OCI-LY7 (cell line): ENCODE results near the gene SEC24D. TPM values are rescaled to one million over a fixed set of nuclear protein-coding genes. Genes with fewer than 3 reads are reported as not detected.
A peak's percentile ranks its signal among the peaks of the same experiment; 100 is the strongest.

Experiments
- BruUV-seq: library from RNA; stranded (reverse); fragments of 400-500 nt; replicated peaks from 2 replicates; lab custom pipeline; 2021; lab: Mats Ljungman, UMichigan
- CTCF ChIA-PET: fragments of 300-600 bp; sonication (Branson Sonifier 250); formaldehyde crosslinking; loops from one replicate; lab custom pipeline; 2022; ENCODE audit warnings: antibody characterized with exemption; ENCODE audit not compliant: unreplicated experiment; lab: Charles Lee
- POLR2A ChIA-PET: fragments of 300-600 bp; sonication (Branson Sonifier 250); formaldehyde crosslinking; loops from one replicate; lab custom pipeline; 2022; ENCODE audit warnings: antibody characterized with exemption; lab: Charles Lee
- DNase-seq: peaks from one replicate; pipeline ENCODE4 v3.0.0-alpha.2; 2015; ENCODE audit warnings: low spot score
- H2AFZ ChIP-seq: fragments of 200-600 bp; sonication (generic), shearing (Covaris generic); 2 replicates; pipeline ENCODE4 v1.6.1; 2014; ENCODE audit warnings: mild to moderate bottlenecking, antibody characterized with exemption, low read length, moderate library complexity
- H3K27ac ChIP-seq: fragments of 200-600 bp; sonication (generic); 2 replicates; pipeline ENCODE4 v1.5.1; 2014; ENCODE audit warnings: mixed run types, low read depth, mild to moderate bottlenecking, moderate library complexity, low read length, inconsistent platforms; ENCODE audit not compliant: poor library complexity, severe bottlenecking
- H3K36me3 ChIP-seq: fragments of 200-600 bp; sonication (generic); 2 replicates; pipeline ENCODE4 v1.6.1; 2014; ENCODE audit warnings: mild to moderate bottlenecking, antibody characterized with exemption, low read length, moderate library complexity, mixed read lengths; ENCODE audit not compliant: insufficient read depth
- H3K4me1 ChIP-seq: fragments of 200-600 bp; sonication (generic); 2 replicates; pipeline ENCODE4 v1.5.1; 2014; ENCODE audit warnings: mild to moderate bottlenecking, low read length; ENCODE audit not compliant: insufficient read depth, poor library complexity, severe bottlenecking
- H3K4me2 ChIP-seq: fragments of 200-600 bp; sonication (generic); 2 replicates; pipeline ENCODE4 v1.6.1; 2014; ENCODE audit warnings: mild to moderate bottlenecking, low read length
- H3K4me3 ChIP-seq: fragments of 200-600 bp; sonication (generic); 2 replicates; pipeline ENCODE4 v1.5.1; 2014; ENCODE audit warnings: mild to moderate bottlenecking, low read depth, low read length; ENCODE audit not compliant: poor library complexity, severe bottlenecking
- H3K79me2 ChIP-seq: fragments of 200-600 bp; sonication (generic); 2 replicates; pipeline ENCODE4 v1.6.1; 2016; ENCODE audit warnings: low read depth, mild to moderate bottlenecking, low read length, moderate library complexity, mixed read lengths; ENCODE audit not compliant: insufficient read depth
- H3K9me2 ChIP-seq: fragments of 200-600 bp; sonication (generic); 2 replicates; pipeline ENCODE4 v1.6.1; 2016; ENCODE audit warnings: mild to moderate bottlenecking, low read length, mixed read lengths; ENCODE audit not compliant: insufficient read depth
- H3K9me3 ChIP-seq: fragments of 200-600 bp; sonication (generic); 2 replicates; pipeline ENCODE4 v1.6.1; 2014; ENCODE audit warnings: mild to moderate bottlenecking, mixed run types, low read length, mixed read lengths
- H4K20me1 ChIP-seq: fragments of 200-600 bp; sonication (generic); 2 replicates; pipeline ENCODE4 v1.6.1; 2014; ENCODE audit warnings: mild to moderate bottlenecking, antibody characterized with exemption, low read length, moderate library complexity, mixed read lengths; ENCODE audit not compliant: insufficient read depth
- EZH2phosphoT487 ChIP-seq: fragments of 200-600 bp; sonication (generic); IDR thresholded peaks from 2 replicates; pipeline ENCODE4 v1.6.1; 2018; ENCODE audit warnings: low read depth, borderline replicate concordance, mild to moderate bottlenecking, mixed run types, antibody characterized with exemption, low read length, moderate library complexity, mixed read lengths
- intact Hi-C: fragments of 100-400 bp; cut with micrococcal nuclease; formaldehyde crosslinking; loops from one replicate; pipeline ENCODE4 v1.10.0; 2022; ENCODE audit not compliant: unreplicated experiment
- total RNA-seq, 2 experiments: library from RNA; depleted of rRNA in 1 of 2; stranded (reverse); fragments of >200 nt in 1 of 2; shearing (Covaris generic) in 1 of 2; gene quantifications; 2 replicates each; pipeline ENCODE4 v1.2.3, GENCODE V29; 2014 to 2022
- TF ChIP-seq, protein P1 (sequence below): fragments of 200-600 bp; sonication (generic); conservative IDR thresholded peaks from 2 replicates; pipeline ENCODE4 v1.5.1; 2014; ENCODE audit warnings: mild to moderate bottlenecking, antibody characterized with exemption, low read length, moderate library complexity, mixed read lengths

SEC24D gene
- total RNA-seq, 2 experiments from 2014 or later = 15.1 to 56.1 TPM

DNA sequence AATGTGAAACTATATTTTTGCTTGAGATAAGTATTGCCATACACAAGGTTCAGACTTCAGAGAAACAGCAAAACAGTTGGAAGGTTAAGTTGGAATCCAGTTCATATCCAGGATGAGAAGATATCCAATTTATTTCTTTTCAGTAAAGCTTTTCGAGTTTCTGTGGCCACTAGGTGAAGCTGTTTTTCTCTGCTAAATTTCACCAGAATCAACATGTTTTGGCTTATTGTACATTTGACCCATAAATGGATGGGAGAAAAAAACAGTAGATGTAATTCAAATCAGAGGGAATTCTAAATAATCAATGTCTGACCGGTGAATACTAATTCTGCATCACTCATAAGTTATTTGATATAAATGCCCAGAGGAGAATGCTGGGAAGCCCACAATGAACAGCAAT lies 159.8 kb downstream of the SEC24D start:
- H3K36me3 ChIP-seq = no peaks in the 10 kb centered on the region
- no peak overlapping the region for H3K27ac ChIP-seq
- CTCF ChIA-PET = no interaction called here
- no peaks in the 10 kb centered on the region for H3K4me1 ChIP-seq
- no peaks in the 10 kb centered on the region for H3K9me3 ChIP-seq
- H4K20me1 ChIP-seq = no peaks in the 10 kb centered on the region
- no peaks in the 10 kb centered on the region for H3K9me2 ChIP-seq
- H3K4me3 ChIP-seq = no peak overlapping the region
- H3K79me2 ChIP-seq = no peaks in the 10 kb centered on the region
- intact Hi-C loops = no loop called here
- DNase-seq = no peak
- no peak overlapping the region for H3K4me2 ChIP-seq
- POLR2A ChIA-PET = interaction anchor here (0.6 kb wide), 1 partner anchor 24 kb away, joined by 3 read pairs; no protein-coding TSS in a partner anchor
- BruUV-seq = no TSS peak
- H2AFZ ChIP-seq = no peak overlapping the region
- TF ChIP-seq, protein P1, sequence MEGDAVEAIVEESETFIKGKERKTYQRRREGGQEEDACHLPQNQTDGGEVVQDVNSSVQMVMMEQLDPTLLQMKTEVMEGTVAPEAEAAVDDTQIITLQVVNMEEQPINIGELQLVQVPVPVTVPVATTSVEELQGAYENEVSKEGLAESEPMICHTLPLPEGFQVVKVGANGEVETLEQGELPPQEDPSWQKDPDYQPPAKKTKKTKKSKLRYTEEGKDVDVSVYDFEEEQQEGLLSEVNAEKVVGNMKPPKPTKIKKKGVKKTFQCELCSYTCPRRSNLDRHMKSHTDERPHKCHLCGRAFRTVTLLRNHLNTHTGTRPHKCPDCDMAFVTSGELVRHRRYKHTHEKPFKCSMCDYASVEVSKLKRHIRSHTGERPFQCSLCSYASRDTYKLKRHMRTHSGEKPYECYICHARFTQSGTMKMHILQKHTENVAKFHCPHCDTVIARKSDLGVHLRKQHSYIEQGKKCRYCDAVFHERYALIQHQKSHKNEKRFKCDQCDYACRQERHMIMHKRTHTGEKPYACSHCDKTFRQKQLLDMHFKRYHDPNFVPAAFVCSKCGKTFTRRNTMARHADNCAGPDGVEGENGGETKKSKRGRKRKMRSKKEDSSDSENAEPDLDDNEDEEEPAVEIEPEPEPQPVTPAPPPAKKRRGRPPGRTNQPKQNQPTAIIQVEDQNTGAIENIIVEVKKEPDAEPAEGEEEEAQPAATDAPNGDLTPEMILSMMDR = peak; percentile 49; the same call in 1 of the 2 replicates
- no peak for TF ChIP-seq EZH2phosphoT487

Other genes with a start within 250 kb of the SEC24D start
- 17.5 and 36.2 TPM in 2 replicates for gene METTL14, start 150.7 kb downstream of the SEC24D start, total RNA-seq (2014; rRNA removed; shearing (Covaris generic))
- gene METTL14, start 150.7 kb downstream of the SEC24D start, total RNA-seq (2022) = 41.7 and 45.7 TPM in 2 replicates
- 0.19 and 0.31 TPM in 2 replicates for gene SYNPO2, start 52.7 kb upstream of the SEC24D start, total RNA-seq (2014; rRNA removed; shearing (Covaris generic))
- gene SYNPO2, start 52.7 kb upstream of the SEC24D start, total RNA-seq (2022) = 0.11 and 0.15 TPM in 2 replicates